PFSK-1 (cell line): ENCODE data around the gene SRGAP3.

ENCODE experiments used
- FOXP2 ChIP-seq: optimal IDR thresholded peaks from 2 replicates; pipeline ENCODE3; 2011; ENCODE audit warnings: borderline replicate concordance, control low read depth, inconsistent platforms; ENCODE audit not compliant: insufficient read depth; ENCODE audit errors: extremely low read length, extremely low read depth
- POLR2AphosphoS5 ChIP-seq: IDR thresholded peaks from 2 replicates; pipeline ENCODE4 v1.6.1; 2012; ENCODE audit warnings: low read depth, mild to moderate bottlenecking, control low read depth, low read length, moderate library complexity
- SIN3A ChIP-seq: IDR thresholded peaks from 2 replicates; pipeline ENCODE4 v1.6.1; 2012; ENCODE audit warnings: mild to moderate bottlenecking, low read length, moderate library complexity, borderline replicate concordance; ENCODE audit not compliant: insufficient read depth
- TAF1 ChIP-seq: IDR thresholded peaks from 2 replicates; pipeline ENCODE4 v1.6.1; 2012; ENCODE audit warnings: low read length, control low read depth, borderline replicate concordance; ENCODE audit not compliant: insufficient read depth
- TF ChIP-seq, protein P1 (sequence below), 2 experiments: IDR thresholded peaks; 2 replicates each; pipeline versions ENCODE4 v1.6.1 to v1.8.0; 2011 to 2012; ENCODE audit warnings: low read depth in 2 of 2, low read length in 2 of 2, control low read depth in 1 of 2, inconsistent platforms in 1 of 2, mild to moderate bottlenecking in 1 of 2, moderate library complexity in 1 of 2; ENCODE audit not compliant: insufficient read depth in 1 of 2

SRGAP3 gene

GRCh38 chr3:9141928-9142289 is 107.5 kb downstream of the SRGAP3 start:
- TF ChIP-seq TAF1 = no peak
- no peak for TF ChIP-seq FOXP2
- TF ChIP-seq SIN3A = no peak
- no peak for TF ChIP-seq POLR2AphosphoS5
- TF ChIP-seq, protein P1, sequence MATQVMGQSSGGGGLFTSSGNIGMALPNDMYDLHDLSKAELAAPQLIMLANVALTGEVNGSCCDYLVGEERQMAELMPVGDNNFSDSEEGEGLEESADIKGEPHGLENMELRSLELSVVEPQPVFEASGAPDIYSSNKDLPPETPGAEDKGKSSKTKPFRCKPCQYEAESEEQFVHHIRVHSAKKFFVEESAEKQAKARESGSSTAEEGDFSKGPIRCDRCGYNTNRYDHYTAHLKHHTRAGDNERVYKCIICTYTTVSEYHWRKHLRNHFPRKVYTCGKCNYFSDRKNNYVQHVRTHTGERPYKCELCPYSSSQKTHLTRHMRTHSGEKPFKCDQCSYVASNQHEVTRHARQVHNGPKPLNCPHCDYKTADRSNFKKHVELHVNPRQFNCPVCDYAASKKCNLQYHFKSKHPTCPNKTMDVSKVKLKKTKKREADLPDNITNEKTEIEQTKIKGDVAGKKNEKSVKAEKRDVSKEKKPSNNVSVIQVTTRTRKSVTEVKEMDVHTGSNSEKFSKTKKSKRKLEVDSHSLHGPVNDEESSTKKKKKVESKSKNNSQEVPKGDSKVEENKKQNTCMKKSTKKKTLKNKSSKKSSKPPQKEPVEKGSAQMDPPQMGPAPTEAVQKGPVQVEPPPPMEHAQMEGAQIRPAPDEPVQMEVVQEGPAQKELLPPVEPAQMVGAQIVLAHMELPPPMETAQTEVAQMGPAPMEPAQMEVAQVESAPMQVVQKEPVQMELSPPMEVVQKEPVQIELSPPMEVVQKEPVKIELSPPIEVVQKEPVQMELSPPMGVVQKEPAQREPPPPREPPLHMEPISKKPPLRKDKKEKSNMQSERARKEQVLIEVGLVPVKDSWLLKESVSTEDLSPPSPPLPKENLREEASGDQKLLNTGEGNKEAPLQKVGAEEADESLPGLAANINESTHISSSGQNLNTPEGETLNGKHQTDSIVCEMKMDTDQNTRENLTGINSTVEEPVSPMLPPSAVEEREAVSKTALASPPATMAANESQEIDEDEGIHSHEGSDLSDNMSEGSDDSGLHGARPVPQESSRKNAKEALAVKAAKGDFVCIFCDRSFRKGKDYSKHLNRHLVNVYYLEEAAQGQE (IDR thresholded peaks at IDR 0.05; ENCODE audit: insufficient read depth in 1 of 2, low read depth in 2 of 2, low read length in 2 of 2) = no peak

DNA sequence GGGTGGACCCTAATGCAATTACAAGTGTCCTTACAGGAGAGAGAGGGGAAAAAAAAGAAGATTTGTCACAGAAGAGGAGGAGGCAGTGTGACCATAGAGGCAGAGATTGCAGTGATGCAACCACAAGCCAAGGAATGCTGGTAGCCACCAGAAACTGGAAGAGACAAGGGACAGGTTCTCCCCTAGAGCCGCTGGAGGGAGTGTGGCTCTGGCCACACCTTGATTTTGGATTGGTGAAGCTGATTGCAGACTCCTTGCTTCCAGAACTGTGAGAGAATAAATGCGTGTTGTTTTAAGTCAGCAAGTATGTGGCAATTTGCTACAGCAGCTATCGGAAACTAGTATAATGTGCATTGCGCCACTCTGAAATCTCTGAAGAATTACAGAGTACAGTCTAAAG is 110.1 kb downstream of the SRGAP3 start:
- TF ChIP-seq POLR2AphosphoS5 = no peak
- no peak for TF ChIP-seq SIN3A
- TF ChIP-seq FOXP2 = no peak
- TF ChIP-seq, protein P1 (IDR thresholded peaks at IDR 0.05; ENCODE audit: insufficient read depth in 1 of 2, low read depth in 2 of 2, low read length in 2 of 2) = no peak
- no peak for TF ChIP-seq TAF1

DNA sequence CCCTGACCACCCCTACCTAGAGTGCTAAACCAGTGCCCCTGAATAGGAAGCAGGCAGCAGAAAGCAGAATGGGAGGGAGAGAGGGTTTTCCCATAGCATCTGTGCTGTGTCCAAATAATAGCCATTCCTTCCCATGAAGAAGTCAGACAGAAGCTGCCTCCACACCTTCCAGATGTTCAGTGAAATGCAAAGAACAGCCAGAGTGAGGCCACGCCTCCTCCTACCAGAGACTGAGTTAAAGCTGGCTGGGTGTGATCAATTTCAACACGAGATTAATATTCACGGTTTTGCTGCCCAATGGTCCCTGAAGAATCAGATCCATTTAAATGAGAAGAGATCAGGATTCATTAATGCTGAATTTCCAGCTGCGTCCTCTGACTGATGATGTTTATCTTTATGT is 111.8 kb downstream of the SRGAP3 start:
- TF ChIP-seq, protein P1 (IDR thresholded peaks at IDR 0.05; ENCODE audit: insufficient read depth in 1 of 2, low read depth in 2 of 2, low read length in 2 of 2) = no peak
- no peak for TF ChIP-seq TAF1
- no peak for TF ChIP-seq POLR2AphosphoS5
- no peak for TF ChIP-seq SIN3A
- TF ChIP-seq FOXP2 = no peak

DNA sequence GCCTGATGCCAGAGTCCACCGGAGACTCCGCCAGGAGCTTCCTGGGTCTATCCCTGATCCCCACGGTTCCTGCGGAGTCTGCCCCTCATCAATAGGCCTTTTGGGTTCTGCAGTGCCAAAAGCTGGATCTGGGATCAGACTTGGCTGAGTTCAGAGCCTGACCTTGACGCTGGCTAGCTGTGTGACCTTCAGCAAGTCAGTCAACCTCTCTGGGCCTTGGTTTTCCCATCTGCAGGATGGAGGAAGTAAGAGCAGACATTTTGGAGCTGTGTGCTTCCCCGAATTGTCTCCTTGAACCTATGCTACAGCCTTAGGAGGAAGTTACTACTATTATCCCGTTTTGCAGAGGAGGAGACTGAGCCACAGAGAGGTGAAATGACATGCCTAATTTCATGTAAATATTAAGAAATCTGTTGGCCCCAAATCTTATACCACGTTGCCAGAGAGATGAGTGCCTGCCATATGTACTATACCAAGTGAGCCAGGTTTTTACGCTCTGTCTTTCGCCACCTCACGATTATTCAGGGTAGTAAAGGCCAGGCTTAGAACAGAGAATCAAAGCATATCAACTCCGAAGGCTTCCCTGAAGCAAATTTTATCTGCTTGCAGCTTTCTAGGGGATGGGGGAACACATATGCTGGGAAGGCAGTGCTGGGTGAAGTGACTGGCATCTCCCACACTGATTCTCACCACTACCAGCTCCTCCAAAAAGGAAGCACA is 112.5 kb downstream of the SRGAP3 start:
- TF ChIP-seq SIN3A (no peak), TAF1 (no peak), POLR2AphosphoS5 (no peak), FOXP2 (no peak)
- TF ChIP-seq, protein P1 (IDR thresholded peaks at IDR 0.05; ENCODE audit: insufficient read depth in 1 of 2, low read depth in 2 of 2, low read length in 2 of 2) = no peak
